ENCODE measurements around the gene IVD.

IVD gene

DNA sequence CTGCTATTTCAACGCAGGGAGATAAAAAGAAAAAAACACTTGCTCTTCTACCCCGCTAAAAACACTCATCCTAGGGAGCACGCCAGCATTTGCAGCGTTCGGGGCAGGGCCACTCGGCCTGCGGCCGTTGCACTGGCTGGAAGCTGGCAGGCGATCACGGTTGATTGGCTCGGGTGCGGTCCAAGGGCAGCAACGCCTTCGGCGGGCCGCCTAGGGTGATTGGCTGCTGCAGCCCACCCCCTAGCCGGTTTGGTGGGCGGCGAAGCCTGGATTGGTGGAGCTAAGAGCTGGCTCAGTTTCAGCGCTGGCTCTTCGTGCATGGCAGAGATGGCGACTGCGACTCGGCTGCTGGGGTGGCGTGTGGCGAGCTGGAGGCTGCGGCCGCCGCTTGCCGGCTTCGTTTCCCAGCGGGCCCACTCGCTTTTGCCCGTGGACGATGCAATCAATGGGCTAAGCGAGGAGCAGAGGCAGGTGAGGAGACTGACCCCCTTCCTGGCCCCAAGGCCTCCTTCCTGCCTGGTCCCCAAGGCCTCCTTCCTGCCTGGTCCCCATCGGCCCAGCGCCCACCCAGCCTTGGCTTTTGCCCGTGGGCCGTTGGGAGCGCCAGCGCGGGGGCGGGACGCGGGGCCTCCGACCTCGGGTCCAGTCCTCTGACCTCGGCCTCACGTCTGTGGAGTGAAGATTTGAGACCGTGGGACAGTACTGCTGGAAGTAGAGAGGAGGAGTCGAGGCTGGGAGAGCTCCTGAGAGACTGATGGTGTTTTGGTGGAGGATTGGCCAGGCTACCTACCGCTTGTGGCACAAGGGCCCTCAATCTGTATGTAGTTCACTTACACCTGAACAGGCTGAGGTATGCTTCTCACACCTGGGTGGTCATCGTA is at the start of gene IVD:
TSS of gene IVD (plus strand) at position 295 of the 881 bp plus-strand sequence. CDS start at position 328, 33 bp downstream.
- DNase-seq (ENCODE audit: low read depth, low spot score), result peak; percentile 74

DNA sequence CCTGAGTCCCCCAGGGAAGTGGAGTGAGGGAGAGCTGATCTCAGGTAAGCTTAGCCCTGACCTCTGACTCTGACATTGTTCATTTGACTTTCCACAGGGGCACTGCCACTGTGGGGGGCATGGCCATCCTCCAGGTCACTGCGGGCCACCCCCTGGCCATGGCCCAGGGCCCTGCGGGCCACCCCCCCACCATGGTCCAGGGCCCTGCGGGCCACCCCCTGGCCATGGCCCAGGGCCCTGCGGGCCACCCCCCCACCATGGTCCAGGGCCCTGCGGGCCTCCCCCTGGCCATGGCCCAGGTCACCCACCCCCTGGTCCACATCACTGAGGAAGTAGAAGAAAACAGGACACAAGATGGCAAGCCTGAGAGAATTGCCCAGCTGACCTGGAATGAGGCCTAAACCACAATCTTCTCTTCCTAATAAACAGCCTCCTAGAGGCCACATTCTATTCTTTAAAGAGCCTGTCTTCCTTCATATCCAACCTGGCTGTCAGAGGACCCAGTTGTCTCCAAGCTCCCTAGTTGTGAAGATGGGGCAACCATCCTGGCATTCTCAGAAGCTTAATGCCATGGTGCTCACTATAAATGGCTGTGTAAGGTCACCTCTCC is 49.5 kb upstream of the IVD start:
- DNase-seq (ENCODE audit: low read depth, low spot score), result no peak

DNA sequence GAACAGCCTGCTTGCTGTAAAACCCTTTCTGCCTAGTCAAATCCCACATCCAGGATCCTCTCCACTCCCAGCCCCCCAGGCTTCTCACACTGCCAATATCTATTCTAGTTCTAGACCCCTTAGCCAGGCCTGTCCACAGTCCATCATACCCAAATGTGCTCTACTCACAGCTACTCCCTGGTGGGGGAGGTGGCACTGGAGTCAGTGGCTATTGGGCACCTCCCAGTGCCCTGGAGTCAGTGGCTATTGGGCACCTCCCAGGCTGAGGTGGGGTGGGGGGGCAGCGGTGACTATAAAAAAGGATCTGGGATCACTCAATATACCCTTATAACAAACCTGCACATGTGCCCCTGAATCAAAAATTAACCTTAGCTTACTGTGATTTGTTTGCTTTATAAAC is 48.3 kb upstream of the IVD start:
- no peak for DNase-seq (ENCODE audit: low read depth, low spot score)

DNA sequence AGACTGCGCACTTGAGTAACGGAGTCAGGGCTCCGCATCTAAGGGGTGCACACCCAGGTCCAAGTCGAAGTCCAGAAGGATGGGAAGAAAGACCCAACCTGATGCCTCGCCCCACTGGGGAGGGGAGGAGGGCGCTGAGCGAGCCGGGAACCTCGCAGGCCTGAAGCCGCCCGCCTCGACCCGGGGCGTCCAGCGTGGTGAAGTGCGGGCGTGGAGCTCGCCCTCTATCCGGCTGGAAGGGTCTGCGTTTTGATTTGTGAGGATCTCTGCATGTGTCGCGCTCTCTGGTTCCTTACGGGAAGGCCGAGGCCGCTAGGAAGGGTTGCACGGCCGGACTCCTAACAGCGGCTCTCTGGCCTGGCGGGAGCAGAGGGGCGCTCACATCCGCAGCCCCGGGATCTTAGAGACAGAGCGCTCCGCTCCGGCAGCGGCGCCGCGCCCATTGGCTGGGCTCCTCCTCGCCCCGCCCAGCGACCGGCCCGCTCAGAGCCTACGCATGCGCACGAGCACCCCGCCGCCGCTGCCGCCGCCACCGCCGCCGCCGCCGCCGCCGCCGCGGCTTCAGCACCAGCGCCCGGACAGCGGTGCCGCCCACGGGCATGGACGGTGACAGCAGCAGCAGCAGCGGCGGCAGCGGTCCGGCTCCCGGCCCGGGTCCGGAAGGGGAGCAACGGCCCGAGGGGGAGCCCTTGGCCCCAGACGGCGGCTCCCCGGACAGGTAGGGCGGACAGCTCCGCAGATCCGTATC is 47.7 kb upstream of the IVD start, which contains the start of gene DISP2:
TSS of gene DISP2 (plus strand) at position 497 of the 748 bp plus-strand sequence. CDS start at position 600, 103 bp downstream.
- peak; percentile 71 for DNase-seq (ENCODE audit: low read depth, low spot score)

DNA sequence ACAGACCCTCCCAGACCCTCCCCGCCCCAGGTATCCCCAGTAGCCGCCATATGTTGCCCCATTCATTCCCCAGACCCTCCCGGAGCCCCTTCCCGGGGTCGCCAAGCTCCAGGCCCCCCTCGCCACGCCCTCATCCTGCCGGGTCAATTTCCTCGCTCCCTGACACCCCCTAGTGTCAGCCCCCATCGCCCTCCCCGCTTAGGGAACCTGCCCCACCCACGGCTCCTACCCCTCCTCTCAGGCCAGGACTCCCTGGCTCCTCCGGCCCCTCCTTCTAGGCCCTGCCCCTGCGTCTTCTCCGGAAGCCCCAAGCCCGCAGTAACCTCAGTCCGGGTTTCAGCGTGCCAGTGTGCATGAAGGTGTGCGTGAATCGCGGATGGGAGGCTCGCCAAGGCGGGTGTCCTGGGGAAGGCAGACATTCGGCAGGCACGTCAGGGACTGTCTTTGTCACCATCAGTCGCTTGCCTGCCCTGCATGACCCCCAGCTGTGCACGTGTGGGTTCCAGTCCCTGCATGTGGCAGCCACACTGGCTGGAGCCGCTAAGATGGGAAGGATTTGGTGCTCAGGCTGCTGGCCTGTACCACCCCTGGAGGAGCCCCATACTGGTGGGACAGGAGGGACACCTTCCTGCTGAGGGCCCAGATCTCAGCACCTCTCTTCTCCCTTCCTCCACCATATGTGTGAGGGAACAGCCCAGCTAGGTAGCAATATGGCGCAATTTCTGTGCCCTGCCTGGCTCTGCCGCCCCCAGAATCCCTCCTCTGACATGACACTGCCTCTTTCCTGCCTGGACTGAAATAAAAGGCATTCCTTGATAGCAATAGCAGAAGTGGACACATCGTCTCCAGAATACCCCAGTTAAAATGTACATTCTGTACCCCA is 46.9 kb upstream of the IVD start:
- DNase-seq (ENCODE audit: low read depth, low spot score), result no peak

DNA sequence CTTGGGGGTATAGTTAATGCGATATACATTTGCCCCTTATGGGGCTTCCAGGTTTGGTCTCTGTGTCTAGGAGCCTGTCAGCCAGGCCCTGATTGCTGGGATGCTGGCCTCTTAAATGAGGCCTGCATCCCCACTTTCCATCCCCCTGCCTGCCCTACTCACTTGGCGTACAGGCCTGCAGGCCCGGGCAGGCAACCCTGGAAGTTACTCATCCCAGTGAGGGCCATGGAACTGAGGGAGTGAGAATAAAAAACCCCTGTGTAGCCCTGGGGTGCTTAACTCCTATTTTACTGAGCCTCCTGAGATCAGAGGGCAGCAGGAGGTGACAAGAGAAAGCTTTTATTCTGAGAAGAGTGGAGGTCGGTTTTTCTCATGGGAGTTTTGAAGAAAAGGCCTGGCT is 45.6 kb upstream of the IVD start:
- DNase-seq (ENCODE audit: low read depth, low spot score), result no peak

DNA sequence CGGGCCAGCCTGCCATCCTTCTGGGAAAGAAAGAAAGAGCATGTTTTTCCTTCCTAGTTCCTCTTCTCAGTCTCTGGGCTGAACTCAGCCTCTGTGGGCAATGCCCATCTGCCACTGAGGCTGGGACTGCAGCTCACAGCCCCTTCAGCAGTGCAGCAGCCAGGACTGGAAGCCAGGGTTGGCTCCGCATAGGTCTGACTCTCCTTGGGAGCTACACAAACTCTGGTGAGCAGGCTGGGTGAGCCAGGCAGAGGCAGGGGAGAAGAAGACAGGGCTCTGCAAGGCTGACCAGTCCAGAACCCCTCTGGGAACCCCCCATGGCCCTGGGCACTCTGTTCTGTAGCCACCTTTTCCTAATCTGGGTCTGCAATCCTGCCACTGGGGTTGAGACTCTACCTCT is 44.0 kb upstream of the IVD start:
- DNase-seq (ENCODE audit: low read depth, low spot score), result no peak

DNA sequence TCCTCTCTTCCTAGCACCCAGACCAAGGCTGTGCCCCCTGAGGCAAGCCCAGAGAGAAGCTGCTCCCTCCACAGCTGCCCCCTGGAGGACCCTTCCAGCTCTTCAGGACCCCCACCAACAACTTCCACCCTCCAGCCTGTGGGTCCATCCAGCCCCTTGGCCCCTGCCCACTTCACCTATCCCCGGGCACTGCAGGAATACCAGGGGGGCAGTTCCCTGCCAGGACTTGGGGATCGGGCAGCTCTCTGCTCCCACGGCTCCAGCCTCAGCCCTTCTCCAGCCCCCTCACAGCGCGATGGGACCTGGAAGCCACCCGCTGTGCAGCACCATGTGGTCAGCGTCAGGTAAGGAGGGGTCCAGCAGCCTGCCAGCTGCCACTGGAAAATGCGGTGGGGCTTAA is 42.0 kb upstream of the IVD start:
- no peak for DNase-seq (ENCODE audit: low read depth, low spot score)

DNA sequence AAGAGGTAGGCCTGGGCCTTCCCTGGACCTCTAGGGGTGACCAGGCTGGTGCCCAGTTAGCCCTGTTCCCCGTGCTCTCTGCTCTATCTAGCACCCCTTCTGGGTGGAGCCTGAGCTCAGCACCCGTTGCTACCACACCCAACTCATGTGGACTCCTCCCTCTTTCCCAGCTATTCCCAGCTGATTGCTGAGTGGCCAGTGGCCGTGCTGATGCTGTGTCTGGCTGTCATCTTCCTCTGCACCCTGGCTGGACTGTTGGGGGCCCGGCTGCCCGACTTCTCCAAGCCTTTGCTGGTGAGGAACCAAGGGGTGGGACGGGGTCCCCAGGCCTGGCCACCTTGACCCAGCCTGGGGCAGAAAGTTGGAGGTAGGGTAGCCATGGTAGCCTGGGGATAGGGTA is 41.3 kb upstream of the IVD start:
- DNase-seq (ENCODE audit: low read depth, low spot score), result no peak

DNA sequence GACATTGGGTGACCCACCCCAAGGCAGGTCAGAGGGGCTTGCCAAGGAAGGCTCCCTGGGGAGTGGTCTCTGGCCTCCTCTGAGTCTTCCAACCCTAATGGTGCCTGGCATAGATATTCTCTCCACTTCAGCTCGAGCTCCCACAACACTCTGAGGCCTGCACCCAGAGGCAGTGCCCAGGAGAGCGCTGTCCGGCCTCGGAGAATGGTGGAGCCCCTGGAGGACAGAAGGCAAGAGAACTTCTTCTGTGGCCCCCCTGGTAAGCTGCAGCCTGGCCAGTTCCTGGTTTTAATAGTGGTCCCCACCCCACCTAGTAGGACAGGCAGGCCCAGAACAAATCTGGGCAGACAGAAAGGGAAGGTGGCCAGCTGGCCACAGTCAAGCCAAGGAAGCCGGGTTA is 40.6 kb upstream of the IVD start:
- no peak for DNase-seq (ENCODE audit: low read depth, low spot score)

DNA sequence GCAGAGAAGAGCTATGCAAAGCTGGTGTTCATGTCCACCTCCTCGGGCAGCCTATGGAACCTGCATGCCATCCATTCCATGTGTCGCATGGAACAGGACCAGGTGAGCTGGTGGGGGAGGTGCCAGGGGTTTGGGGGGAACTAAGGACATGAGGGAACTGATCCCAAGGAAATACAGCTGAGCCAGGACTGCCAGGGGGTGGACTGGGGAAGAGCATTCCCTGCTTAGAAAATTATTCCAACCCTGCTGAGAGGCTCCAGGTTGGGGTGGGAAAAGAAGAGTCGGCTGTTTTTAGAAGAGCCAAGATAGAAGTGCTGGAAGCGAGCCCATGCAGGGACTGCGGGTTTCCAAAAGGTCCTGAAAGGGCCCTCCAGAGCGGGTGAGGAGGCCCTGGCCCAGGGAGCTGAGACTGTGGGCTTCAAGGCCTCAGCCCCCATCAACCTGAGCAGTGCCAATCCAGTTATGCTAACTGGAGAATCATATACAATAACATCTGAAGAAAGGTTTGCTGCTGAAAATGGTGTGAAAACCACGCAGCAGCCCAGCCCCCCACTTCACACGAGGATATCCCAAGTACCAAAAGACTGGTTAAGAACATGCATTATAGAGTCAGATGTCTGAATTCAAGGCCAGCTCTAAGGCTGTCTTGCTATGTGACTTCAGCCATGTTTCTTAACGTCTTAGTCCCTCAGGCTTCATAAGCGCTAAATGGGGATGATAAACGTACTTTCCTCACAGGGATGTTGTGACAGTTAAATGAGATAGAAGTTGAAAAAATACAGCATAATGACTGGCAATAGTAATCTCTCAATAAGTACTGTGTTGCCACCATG is 39.8 kb upstream of the IVD start:
- DNase-seq (ENCODE audit: low read depth, low spot score), result no peak

DNA sequence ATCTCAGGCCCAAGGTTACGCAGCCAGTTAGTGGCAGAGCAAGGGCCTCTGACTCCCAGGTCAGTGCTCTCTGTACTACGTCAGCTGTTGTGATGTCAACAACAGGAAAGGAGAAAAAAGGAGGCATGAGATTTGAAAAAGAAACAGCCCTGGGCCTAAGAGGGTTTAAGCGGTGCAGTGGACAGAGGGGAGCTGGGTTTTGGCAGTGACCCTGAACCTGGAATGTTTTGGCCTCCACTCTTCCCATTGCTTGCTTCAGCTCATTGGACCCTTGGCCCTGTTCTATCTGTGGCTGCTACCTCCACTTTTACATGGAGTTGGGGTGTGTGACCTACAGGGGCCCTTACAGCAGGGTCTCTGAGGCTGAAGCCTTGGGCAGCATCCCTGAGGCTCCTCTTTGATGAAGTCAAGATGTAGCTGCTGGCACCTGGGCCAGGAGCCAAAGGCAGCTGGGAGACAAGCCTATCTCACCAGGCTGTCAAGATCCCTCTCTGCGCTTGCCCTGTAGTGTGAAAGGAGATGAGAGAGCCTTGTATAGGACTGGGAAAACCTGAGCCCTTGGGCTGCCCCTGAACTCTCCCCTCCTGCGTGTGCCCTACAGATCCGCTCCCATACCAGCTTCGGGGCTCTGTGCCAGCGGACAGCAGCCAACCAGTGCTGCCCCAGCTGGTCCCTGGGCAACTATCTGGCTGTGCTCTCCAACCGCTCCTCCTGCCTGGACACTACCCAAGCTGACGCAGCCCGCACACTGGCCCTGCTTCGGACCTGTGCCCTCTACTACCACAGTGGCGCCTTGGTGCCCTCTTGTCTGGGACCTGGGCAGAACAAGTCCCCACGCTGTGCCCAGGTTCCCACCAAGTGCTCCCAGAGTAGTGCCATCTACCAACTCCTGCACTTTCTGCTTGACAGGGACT is 38.9 kb upstream of the IVD start:
- DNase-seq (ENCODE audit: low read depth, low spot score), result no peak

DNA sequence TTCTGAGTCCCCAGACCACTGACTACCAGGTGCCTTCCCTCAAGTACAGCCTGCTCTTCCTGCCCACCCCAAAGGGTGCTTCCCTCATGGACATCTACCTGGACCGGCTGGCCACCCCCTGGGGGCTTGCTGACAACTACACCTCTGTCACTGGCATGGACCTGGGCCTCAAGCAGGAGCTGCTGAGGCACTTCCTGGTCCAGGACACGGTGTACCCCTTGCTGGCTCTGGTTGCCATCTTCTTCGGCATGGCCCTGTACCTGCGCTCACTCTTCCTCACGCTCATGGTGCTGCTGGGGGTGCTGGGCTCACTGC is 38.3 kb upstream of the IVD start:
- no peak for DNase-seq (ENCODE audit: low read depth, low spot score)

DNA sequence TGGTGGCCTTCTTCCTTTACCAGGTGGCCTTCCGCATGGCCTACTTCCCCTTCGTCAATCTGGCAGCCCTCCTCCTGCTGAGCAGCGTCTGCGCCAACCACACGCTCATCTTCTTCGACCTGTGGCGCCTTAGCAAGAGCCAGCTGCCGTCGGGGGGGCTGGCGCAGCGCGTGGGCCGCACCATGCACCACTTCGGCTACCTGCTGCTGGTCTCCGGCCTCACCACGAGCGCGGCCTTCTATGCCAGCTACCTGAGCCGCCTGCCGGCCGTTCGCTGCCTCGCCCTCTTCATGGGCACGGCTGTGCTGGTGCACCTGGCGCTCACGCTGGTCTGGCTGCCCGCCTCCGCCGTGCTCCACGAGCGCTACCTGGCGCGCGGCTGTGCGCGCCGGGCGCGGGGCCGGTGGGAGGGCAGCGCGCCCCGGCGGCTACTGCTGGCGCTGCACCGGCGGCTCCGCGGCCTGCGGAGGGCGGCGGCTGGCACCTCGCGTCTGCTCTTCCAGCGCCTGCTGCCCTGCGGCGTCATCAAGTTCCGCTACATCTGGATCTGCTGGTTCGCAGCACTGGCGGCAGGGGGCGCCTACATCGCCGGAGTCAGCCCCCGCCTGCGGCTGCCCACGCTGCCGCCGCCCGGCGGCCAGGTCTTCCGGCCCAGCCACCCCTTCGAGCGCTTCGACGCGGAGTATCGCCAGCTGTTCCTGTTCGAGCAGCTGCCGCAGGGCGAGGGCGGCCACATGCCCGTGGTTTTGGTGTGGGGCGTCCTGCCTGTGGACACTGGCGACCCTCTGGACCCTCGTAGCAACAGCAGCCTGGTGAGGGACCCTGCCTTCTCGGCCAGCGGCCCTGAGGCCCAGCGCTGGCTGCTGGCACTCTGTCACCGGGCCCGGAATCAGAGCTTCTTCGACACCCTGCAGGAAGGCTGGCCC is 37.6 kb upstream of the IVD start:
- peak; percentile 73 for DNase-seq (ENCODE audit: low read depth, low spot score)

DNA sequence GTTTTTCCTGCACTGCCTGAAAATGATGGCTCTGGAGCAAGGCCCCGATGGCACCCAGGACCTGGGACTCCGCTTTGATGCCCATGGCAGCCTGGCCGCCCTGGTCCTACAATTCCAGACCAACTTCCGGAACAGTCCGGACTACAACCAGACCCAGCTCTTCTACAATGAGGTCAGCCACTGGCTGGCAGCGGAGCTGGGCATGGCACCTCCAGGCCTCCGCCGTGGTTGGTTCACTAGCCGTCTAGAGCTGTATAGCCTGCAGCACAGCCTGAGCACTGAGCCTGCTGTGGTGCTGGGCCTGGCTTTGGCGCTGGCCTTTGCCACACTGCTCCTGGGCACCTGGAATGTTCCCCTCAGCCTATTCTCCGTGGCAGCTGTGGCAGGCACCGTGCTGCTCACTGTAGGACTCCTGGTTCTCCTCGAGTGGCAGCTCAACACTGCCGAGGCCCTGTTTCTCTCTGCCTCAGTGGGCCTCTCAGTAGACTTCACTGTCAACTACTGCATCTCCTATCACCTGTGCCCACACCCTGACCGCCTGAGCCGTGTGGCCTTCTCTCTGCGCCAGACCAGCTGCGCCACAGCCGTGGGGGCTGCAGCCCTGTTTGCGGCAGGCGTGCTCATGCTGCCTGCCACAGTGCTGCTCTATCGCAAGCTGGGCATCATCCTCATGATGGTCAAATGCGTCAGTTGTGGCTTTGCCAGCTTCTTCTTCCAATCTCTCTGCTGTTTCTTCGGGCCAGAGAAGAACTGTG is 36.7 kb upstream of the IVD start:
- no peak for DNase-seq (ENCODE audit: low read depth, low spot score)

DNA sequence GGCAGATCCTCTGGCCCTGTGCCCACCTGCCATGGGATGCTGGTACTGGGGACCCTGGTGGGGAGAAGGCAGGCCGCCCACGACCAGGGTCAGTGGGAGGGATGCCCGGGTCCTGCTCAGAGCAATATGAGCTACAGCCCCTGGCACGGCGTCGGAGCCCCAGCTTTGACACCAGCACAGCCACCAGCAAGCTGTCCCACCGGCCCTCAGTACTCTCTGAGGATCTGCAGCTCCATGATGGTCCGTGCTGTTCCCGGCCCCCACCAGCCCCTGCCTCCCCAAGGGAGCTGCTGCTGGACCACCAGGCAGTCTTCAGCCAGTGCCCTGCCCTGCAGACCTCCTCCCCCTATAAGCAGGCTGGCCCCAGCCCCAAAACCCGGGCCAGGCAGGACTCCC is 36.1 kb upstream of the IVD start:
- DNase-seq (ENCODE audit: low read depth, low spot score), result no peak

DNA sequence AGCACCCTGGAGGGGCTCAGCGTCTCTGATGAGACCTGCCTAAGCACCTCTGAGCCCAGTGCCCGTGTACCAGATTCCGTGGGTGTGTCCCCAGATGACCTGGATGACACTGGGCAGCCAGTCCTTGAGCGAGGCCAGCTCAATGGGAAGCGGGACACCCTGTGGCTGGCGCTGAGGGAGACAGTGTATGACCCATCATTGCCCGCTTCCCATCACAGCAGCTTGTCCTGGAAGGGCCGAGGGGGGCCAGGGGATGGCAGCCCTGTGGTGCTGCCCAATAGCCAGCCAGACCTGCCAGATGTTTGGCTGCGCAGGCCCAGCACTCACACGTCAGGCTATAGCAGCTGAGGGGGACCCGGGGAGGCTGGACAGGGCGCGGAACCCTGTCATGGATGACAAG is 35.6 kb upstream of the IVD start:
- DNase-seq (ENCODE audit: low read depth, low spot score), result no peak

DNA sequence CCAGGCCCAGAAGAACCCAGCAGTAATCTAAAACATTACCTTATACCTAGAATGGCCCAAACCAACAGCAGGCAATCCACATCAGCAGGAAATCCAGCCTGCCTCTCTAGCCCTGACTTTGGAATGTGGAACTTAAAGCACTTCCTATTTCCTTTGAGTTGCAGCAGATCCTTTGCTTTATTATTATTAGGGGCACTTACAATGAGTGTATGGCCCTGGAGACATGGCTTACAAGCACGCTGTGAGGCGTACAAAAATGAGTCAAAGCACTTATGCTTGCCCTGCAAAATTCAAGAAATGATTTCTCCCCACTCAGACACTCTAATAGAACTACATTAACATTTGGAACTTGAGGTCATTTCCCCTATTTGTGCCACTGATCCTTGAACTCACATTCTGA is 32.6 kb upstream of the IVD start:
- DNase-seq (ENCODE audit: low read depth, low spot score), result no peak

Measured in activated CD4-positive, CD25-positive, alpha-beta regulatory T cell treated with anti-CD3 and anti-CD28 coated beads, Interleukin-2, amount 50 U/mL, for 16 hours (primary cell).